ENCODE measurements around the gene SLC1A1. TPM values are rescaled to one million over a fixed set of nuclear protein-coding genes. Genes with fewer than 3 reads are reported as not detected.
A peak's percentile ranks its signal among the peaks of the same experiment; 100 is the strongest.

Gene SLC1A1
- total RNA-seq, 4 donors from 2014 or later, result 6.8 to 19.2 (median 11.8) TPM

- DNase-seq, result no peak
- H3K27me3 ChIP-seq, result no peaks in the 10 kb centered on the region
- intact Hi-C loops (cut with DNase I; ENCODE audit: low total_unique reads), result no loop called here
- H3K4me1 ChIP-seq, result no peaks in the 10 kb centered on the region
- no peaks in the 10 kb centered on the region for H3K9me3 ChIP-seq
- H3K36me3 ChIP-seq, result no peaks in the 10 kb centered on the region
- H3K4me3 ChIP-seq, result no peak overlapping the region
- TF ChIP-seq, protein P1, sequence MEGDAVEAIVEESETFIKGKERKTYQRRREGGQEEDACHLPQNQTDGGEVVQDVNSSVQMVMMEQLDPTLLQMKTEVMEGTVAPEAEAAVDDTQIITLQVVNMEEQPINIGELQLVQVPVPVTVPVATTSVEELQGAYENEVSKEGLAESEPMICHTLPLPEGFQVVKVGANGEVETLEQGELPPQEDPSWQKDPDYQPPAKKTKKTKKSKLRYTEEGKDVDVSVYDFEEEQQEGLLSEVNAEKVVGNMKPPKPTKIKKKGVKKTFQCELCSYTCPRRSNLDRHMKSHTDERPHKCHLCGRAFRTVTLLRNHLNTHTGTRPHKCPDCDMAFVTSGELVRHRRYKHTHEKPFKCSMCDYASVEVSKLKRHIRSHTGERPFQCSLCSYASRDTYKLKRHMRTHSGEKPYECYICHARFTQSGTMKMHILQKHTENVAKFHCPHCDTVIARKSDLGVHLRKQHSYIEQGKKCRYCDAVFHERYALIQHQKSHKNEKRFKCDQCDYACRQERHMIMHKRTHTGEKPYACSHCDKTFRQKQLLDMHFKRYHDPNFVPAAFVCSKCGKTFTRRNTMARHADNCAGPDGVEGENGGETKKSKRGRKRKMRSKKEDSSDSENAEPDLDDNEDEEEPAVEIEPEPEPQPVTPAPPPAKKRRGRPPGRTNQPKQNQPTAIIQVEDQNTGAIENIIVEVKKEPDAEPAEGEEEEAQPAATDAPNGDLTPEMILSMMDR (IDR thresholded peaks at IDR 0.05), result no peak
- TF ChIP-seq POLR2A (IDR thresholded peaks at IDR 0.05), result no peak
- H3K27ac ChIP-seq, result no peak overlapping the region
Observed at GRCh38 chr9:4588721-4589120, 98.5 kb downstream of the SLC1A1 start.

GRCh38 chr9:4590430-4591122 is 100.3 kb downstream of the SLC1A1 start:
- Histone ChIP-seq H3K4me3 (no peak overlapping the region), H3K4me1 (no peaks in the 10 kb centered on the region)

DNA sequence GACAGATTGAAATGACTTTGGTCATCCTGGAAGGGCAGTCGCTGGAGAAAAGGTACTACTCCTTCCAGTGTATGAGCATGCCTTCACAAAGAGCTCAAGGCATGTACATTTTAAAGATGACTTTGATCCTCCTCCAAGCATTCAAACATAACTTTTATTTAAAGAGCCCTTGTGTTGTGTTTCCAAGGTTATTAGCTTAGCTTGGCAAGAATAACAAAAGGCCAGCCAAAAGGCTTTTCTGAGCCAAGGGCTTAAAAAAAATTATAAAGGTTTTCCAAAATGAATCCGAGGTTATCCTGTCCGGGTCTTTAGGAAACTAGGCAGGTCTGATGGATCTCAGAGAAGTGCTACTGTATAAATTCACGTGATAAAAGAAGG is 100.8 kb downstream of the SLC1A1 start:
- Histone ChIP-seq H3K4me1 (no peaks in the 10 kb centered on the region), H3K27ac (peak overlapping the region in 1 of 2 donors; percentile 19), H3K4me3 (no peak overlapping the region), H3K9me3 (no peaks in the 10 kb centered on the region), H3K36me3 (no peaks in the 10 kb centered on the region), H3K27me3 (no peaks in the 10 kb centered on the region)
- no peak for TF ChIP-seq POLR2A (IDR thresholded peaks at IDR 0.05)
- TF ChIP-seq, protein P1 (IDR thresholded peaks at IDR 0.05), result no peak
- intact Hi-C loops (cut with DNase I; ENCODE audit: low total_unique reads), result no loop called here
- no peak for DNase-seq

More at GRCh38 chr9:4590430-4591122, 100.3 kb downstream of the SLC1A1 start:
- DNase-seq, result peak in 1 of 2 donors; percentile 20
- H3K27me3 ChIP-seq, result no peaks in the 10 kb centered on the region
- H3K36me3 ChIP-seq, result no peaks in the 10 kb centered on the region
- TF ChIP-seq POLR2A (IDR thresholded peaks at IDR 0.05), result no peak
- TF ChIP-seq, protein P1 (IDR thresholded peaks at IDR 0.05), result no peak
- peak overlapping the region in 1 of 2 donors; percentile 19 for H3K27ac ChIP-seq
- H3K9me3 ChIP-seq, result no peaks in the 10 kb centered on the region
- intact Hi-C loops (cut with DNase I; ENCODE audit: low total_unique reads), result no loop called here

DNA sequence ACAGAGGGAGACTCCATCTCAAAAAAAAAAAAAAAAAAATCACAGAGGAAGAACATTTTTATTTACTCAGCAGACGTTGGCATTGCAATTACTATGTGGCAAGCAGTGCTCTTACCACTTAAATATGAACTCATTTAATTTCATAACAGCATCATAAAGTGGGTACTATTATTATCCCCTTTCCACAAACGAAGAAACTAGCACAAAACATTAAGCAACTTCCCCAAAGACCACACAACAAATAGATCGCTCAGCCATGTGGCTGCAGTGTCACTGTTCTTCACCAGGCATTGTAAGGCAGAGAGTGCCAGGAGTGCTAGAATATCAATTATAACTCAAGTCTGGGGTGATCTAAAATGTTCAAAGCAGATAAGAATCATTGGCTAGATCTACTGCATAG is 102.0 kb downstream of the SLC1A1 start:
- H3K36me3 ChIP-seq, result no peaks in the 10 kb centered on the region
- TF ChIP-seq POLR2A (IDR thresholded peaks at IDR 0.05), result no peak
- TF ChIP-seq, protein P1 (IDR thresholded peaks at IDR 0.05), result no peak
- no peaks in the 10 kb centered on the region for H3K9me3 ChIP-seq
- no peak for DNase-seq
- intact Hi-C loops (cut with DNase I; ENCODE audit: low total_unique reads), result no loop called here
- no peaks in the 10 kb centered on the region for H3K4me1 ChIP-seq
- no peak overlapping the region for H3K4me3 ChIP-seq
- H3K27me3 ChIP-seq, result no peaks in the 10 kb centered on the region
- H3K27ac ChIP-seq, result no peak overlapping the region

- H3K4me1 ChIP-seq, result no peaks in the 10 kb centered on the region
- intact Hi-C loops (cut with DNase I; ENCODE audit: low total_unique reads), result no loop called here
Observed at GRCh38 chr9:4592886-4593285, 102.6 kb downstream of the SLC1A1 start.

More at GRCh38 chr9:4592886-4593285, 102.6 kb downstream of the SLC1A1 start:
- Histone ChIP-seq H3K27ac (no peak overlapping the region), H3K9me3 (no peaks in the 10 kb centered on the region), H3K27me3 (no peaks in the 10 kb centered on the region), H3K4me3 (no peak overlapping the region), H3K36me3 (no peaks in the 10 kb centered on the region)
- TF ChIP-seq, protein P1 (IDR thresholded peaks at IDR 0.05), result no peak
- TF ChIP-seq POLR2A (IDR thresholded peaks at IDR 0.05), result no peak
- no peak for DNase-seq

Data from uterus (tissue), 4 donors.